Effector memory CD4-positive, alpha-beta T cell (primary cell): ENCODE results near the gene CFAP61.

Source experiments
- DNase-seq, 3 donors: peaks; one replicate each; pipeline ENCODE4 v3.0.0-alpha.2; 2020
- H3K27ac ChIP-seq: 2 replicates; pipeline ENCODE4 v1.7.0; 2013; ENCODE audit warnings: mild to moderate bottlenecking, low read length, moderate library complexity; ENCODE audit not compliant: insufficient read depth, poor library complexity, severe bottlenecking
- H3K27me3 ChIP-seq: replicated peaks from 2 replicates; pipeline ENCODE4 v1.7.0; 2013; ENCODE audit warnings: mild to moderate bottlenecking, low read length; ENCODE audit not compliant: insufficient read depth, control insufficient read depth, poor library complexity, severe bottlenecking
- H3K36me3 ChIP-seq: 2 replicates; pipeline ENCODE4 v1.7.0; 2013; ENCODE audit warnings: mild to moderate bottlenecking, low read length, moderate library complexity; ENCODE audit not compliant: control insufficient read depth, insufficient read depth
- H3K4me1 ChIP-seq: 2 replicates; pipeline ENCODE4 v1.7.0; 2013; ENCODE audit warnings: low read length, mild to moderate bottlenecking; ENCODE audit not compliant: control insufficient read depth, insufficient read depth, poor library complexity, severe bottlenecking
- H3K4me3 ChIP-seq: 2 replicates; pipeline ENCODE4 v1.7.0; 2013; ENCODE audit warnings: low read length, low read depth, mild to moderate bottlenecking; ENCODE audit not compliant: insufficient read depth, poor library complexity, severe bottlenecking
- H3K9me3 ChIP-seq: 2 replicates; pipeline ENCODE4 v1.7.0; 2013; ENCODE audit warnings: mild to moderate bottlenecking, low read length, moderate library complexity; ENCODE audit not compliant: control insufficient read depth

The CFAP61 gene

DNA sequence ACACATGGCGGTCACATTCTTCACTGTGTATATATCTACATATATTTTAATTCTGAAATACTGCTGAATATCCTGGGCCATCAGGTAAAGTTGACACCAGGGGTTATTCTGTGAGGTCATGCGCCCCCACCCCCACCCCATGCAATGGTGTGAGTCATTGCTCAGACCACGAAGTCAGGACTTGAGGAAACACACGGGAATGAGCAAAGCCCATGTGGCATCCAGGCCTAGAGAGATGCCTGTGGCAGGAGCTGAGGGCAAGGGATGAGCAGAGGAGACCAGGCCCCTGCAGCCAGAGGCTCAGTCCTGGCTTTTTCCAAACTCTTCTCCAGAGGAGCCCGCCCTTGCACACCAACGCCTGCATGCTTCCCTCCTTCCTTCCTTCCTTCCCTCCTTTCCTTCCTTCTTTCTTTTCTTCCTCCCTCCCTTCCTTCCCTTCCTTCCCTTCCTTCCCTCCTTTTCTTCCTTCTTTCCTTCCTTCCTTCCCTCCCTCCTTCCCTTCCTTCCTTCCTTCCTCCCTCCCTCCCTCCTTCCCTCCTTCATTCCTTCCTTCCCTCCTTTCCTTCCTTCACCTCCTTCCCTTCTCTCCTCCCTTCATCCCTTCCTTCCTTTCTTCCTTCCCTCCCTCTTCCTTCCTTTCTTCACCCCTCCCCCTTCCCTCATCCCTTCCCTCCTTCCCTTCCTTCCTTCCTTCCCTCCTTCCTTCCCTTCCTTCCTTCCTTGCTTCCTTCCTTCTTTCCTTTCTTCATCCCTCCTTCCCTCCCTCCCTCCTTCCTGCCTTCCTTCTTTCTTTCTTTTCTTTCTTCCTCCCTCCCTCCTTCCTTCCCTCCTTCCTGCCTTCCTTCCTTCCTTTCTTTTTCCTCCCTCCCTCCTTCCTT is 243.5 kb downstream of the CFAP61 start:
- no peaks in the 10 kb centered on the region for H3K27me3 ChIP-seq
- H3K4me1 ChIP-seq, result no peaks in the 10 kb centered on the region
- H3K36me3 ChIP-seq, result no peaks in the 10 kb centered on the region
- no peak overlapping the region for H3K4me3 ChIP-seq
- no peaks in the 10 kb centered on the region for H3K9me3 ChIP-seq
- no peak overlapping the region for H3K27ac ChIP-seq
- no peak for DNase-seq

DNA sequence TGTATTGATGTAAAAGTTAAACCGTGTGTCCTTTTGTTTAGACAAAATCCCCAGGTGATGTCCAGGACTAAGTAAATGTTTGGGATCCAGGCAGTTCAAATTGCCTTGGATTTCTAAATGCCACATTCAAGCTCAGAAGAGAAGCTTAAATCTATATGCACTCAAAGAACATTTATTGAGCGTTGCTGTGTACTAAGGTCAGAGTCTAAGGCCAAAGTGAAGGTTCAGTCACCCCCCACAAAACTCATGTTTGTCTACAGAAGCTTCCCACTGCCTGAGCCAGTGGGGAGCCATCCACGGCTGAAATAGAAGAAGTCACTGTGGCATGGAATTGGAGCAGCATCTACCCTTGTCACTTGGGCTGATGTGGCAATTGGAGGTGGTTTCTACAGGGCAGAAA is 244.8 kb downstream of the CFAP61 start:
- Histone ChIP-seq H3K4me3 (no peak overlapping the region), H3K4me1 (no peaks in the 10 kb centered on the region), H3K27me3 (no peaks in the 10 kb centered on the region), H3K27ac (no peak overlapping the region), H3K9me3 (no peaks in the 10 kb centered on the region), H3K36me3 (no peaks in the 10 kb centered on the region)
- no peak for DNase-seq

GRCh38 chr20:20297752-20298151 is 245.4 kb downstream of the CFAP61 start:
- Histone ChIP-seq H3K4me1 (no peaks in the 10 kb centered on the region), H3K36me3 (no peaks in the 10 kb centered on the region), H3K27me3 (no peaks in the 10 kb centered on the region), H3K4me3 (no peak overlapping the region), H3K9me3 (no peaks in the 10 kb centered on the region), H3K27ac (no peak overlapping the region)
- DNase-seq, result no peak

DNA sequence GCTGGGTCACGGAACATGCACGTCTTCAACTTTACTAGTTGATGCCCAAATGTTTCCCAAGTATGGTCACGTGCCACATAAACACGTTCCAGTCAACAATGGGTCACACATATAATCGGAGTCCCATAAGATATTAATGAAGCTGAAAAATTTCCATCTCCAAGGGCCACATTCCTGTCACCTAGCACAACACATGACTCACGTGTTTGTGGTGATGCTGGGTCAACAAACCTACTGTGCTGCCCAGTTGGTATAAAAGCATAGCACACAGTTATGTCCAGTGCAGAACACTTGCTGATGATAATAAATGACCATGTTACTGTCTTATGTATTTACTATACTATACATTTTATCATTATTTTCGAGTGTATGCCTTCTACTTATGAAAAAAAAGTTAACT is 247.6 kb downstream of the CFAP61 start:
- Histone ChIP-seq H3K36me3 (no peaks in the 10 kb centered on the region), H3K27ac (no peak overlapping the region), H3K9me3 (no peaks in the 10 kb centered on the region), H3K4me1 (no peaks in the 10 kb centered on the region), H3K27me3 (no peaks in the 10 kb centered on the region), H3K4me3 (no peak overlapping the region)
- DNase-seq, result no peak

DNA sequence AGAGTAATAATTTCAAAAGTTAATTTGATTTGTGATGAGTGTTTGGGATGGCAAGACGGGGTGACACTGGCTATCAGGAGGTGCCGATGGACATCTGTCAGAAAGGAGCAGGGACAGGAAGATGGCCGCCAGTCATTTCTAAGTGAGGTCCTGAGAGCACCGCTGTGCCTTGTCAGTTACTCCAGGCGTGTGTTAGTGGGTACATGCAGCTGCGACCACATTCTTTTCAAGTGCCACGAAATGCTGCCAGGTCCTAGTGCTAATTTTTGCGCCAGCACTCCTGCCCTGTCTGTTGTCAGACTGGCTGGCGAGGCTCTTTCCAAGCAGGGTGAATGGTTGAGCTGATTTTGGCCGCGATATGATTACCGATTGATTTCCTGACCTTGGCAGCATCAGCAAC is 251.0 kb downstream of the CFAP61 start:
- Histone ChIP-seq H3K27me3 (no peaks in the 10 kb centered on the region), H3K27ac (no peak overlapping the region), H3K36me3 (no peaks in the 10 kb centered on the region), H3K4me3 (no peak overlapping the region), H3K4me1 (no peaks in the 10 kb centered on the region), H3K9me3 (no peaks in the 10 kb centered on the region)
- no peak for DNase-seq

- Histone ChIP-seq H3K27me3 (no peaks in the 10 kb centered on the region), H3K4me3 (no peak overlapping the region), H3K4me1 (no peaks in the 10 kb centered on the region), H3K27ac (no peak overlapping the region), H3K9me3 (no peaks in the 10 kb centered on the region), H3K36me3 (no peaks in the 10 kb centered on the region)
- DNase-seq, result no peak
Observed at GRCh38 chr20:20303742-20304141, 251.4 kb downstream of the CFAP61 start.

DNA sequence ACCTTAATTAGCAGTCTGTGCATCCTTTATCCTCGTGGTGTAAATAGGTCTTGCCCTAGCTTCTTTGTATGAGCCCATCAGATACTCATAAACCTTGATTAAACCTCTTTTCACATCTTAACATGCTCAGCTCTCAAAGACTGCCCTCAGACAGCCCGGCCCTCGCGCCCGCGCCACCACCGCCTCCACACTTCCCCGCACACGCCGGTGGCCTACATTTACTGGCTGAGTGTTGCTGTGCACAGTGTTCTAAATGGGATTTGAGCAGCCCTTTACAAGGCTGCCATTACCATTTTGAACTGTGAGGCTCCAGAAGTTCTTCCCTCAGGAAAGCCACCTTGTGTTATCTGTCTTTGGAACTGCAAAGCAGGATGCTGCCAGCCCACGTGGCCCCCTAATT is 252.6 kb downstream of the CFAP61 start:
- H3K4me3 ChIP-seq, result no peak overlapping the region

GRCh38 chr20:20312562-20312961 is 260.2 kb downstream of the CFAP61 start:
- no peak overlapping the region for H3K4me3 ChIP-seq

More for the DNA sequence above, 252.6 kb downstream of the CFAP61 start:
- Histone ChIP-seq H3K36me3 (no peaks in the 10 kb centered on the region), H3K9me3 (no peaks in the 10 kb centered on the region), H3K4me1 (no peaks in the 10 kb centered on the region), H3K27me3 (no peaks in the 10 kb centered on the region), H3K27ac (no peak overlapping the region)
- no peak for DNase-seq

GRCh38 chr20:20317195-20317594 is 264.9 kb downstream of the CFAP61 start:
- Histone ChIP-seq H3K27me3 (no peaks in the 10 kb centered on the region), H3K4me1 (no peaks in the 10 kb centered on the region), H3K27ac (no peak overlapping the region), H3K36me3 (no peaks in the 10 kb centered on the region), H3K9me3 (no peaks in the 10 kb centered on the region), H3K4me3 (no peak overlapping the region)
- no peak for DNase-seq

More at GRCh38 chr20:20312562-20312961, 260.2 kb downstream of the CFAP61 start:
- H3K36me3 ChIP-seq, result no peaks in the 10 kb centered on the region
- DNase-seq, result no peak
- no peaks in the 10 kb centered on the region for H3K4me1 ChIP-seq
- H3K27ac ChIP-seq, result no peak overlapping the region
- H3K9me3 ChIP-seq, result no peaks in the 10 kb centered on the region
- H3K27me3 ChIP-seq, result no peaks in the 10 kb centered on the region

DNA sequence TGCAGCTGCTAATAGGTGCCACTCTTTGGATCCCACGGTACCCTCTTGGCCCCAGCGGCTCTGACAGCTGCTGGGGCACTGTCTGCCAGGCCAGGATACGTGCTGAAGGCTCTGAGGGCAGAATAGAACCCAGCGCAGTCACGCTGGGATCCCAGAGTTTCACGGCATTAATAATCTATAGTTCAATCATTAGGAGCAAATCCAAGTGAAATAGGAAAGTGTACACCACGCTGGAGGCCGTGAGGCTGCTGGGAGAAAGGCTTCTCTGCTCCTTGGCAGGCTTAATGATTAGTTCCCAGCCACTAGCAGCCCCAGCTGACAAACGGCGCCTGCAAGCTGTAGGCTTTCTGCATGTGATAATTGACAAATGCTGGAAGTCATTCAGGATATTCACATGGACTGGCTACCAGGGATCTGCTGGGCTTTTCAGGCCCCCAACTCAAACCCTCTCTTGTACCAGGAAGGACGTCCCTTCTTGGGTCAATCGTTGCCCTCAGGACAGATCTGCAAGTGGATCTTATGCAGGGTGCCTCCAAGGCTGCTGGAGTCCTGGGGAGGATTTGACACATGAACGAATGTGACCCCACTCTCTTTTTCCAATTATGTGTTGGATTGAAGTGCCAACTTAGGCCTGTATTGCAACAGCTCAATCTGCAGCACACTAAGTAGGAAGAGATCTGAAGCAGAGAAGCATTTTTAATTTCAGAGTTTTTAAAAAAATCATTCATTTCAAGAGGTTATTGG is 265.5 kb downstream of the CFAP61 start:
- no peaks in the 10 kb centered on the region for H3K9me3 ChIP-seq
- no peak overlapping the region for H3K4me3 ChIP-seq
- DNase-seq, result no peak
- no peak overlapping the region for H3K27ac ChIP-seq
- no peaks in the 10 kb centered on the region for H3K27me3 ChIP-seq
- H3K4me1 ChIP-seq, result no peaks in the 10 kb centered on the region
- no peaks in the 10 kb centered on the region for H3K36me3 ChIP-seq
